NOMO-1 treated with DMSO at 0.1 percent for 48 hours (cell line): ENCODE measurements around the gene CLSTN1.
A peak's percentile ranks its signal among the peaks of the same experiment; 100 is the strongest.
"Not testable (repeated sequence)": the region's sequence is repeated elsewhere in the genome, so short reads cannot be mapped to it uniquely, and the experiment has no call there.

Experiments
- DNase-seq: peaks from one replicate; lab custom pipeline; 2025; ENCODE audit not compliant: unreplicated experiment; lab: John Stamatoyannopoulos, UW

CLSTN1 gene

DNA sequence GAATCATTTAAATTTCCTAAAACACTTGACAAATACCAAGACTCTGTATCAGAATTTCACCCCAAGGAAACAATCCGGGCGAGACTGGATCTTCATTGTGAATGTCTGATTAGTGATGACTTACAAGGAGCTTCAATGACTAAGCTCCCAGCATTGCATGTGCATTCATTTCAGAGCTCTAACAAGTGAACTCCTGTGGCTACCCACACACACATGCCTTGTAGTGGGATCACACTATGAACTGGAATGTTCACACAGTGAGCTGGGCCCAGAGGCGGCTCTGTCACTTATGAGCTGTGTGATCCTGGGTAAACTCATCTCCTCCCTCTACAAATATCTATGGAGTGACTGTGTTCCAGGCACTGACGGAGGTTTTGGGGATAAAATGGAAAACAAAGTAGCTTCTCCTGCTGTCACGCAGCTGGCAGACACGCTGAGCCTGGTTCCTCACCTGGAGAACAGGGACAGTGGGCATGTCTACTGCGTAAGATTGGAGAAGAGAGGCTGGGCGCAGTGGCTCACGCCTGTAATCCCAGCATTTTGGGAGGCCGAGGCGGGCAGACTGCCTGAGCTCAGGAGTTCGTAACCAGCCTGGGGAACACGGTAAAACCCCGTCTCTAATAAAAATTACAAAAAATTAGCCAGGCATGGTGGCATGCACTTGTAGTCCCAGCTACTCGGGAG is 56.9 kb downstream of the CLSTN1 start:
- no peak for DNase-seq

DNA sequence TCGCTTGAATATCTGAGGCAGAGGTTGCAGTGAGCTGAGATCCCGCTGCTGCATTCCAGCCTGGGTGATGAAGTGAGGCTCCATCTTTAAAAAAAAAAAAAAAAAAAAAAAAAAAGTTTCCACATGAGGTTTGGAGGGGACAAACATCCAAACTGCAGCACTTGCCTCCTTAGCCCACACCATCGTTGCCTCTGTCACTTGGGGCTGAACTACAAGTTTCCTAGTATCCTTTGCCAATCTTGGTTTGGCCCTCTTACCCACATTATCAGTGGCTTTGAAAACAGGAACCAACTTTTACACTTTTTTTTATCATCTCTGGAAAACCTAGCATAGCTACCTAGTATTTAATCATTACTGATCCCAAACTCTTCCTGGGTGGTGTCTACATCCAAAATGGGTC is 59.2 kb downstream of the CLSTN1 start:
- DNase-seq = peak; percentile 59

DNA sequence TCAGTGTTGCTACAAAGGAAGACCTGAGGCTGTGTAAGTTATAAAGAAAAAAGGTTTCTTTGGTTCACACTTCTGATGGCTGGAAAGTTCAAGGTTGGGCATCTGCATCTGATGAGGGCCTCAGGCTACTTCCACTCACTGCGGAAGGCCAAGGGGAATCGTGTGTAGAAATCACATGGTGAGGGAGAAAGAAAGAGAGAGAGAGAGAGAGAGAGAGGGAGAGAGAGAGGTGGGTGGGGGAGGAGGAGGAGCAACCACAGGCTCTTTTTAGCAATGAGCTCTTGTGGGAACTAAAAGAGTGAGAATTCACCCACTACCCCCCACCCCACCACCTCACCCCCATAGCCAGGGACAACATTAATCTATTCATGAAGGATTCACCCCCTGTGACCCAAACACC is 59.9 kb downstream of the CLSTN1 start:
- no peak for DNase-seq

DNA sequence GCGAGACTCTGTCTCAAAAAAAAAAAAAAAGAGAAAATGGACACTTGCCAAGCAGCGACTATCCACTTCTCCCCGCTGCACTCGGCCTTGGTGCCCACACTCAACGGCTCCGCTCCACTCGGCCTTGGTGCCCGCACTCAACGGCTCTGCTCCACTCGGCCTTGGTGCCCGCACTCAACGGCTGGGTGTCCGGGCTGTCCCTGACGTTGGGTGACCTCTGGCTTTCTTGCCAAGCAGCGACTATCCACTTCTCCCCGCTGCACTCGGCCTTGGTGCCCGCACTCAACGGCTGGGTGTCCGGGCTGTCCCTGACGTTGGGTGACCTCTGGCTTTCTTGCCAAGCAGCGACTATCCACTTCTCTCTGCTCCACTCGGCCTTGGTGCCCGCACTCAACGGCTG is 61.3 kb downstream of the CLSTN1 start:
- DNase-seq = not testable (repeated sequence)

DNA sequence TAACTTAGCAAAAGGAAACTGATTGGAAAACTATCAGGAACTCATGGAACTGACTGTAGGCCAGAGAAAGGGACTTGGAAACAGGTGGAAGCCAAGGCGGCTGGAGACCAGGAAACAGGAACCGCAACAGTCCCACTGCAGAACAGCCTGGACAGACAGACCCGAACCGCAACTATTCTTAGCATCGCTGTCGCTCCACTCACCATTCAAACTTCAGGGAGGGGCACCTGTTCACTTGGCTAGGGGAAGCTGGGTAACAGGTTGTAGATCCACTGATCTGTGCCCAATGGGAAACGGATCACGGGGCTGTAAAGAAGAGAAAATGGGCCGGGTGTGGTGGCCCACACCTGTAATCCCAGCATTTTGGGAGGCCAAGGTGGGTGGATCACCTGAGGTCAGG is 61.9 kb downstream of the CLSTN1 start:
- peak; percentile 62 for DNase-seq

DNA sequence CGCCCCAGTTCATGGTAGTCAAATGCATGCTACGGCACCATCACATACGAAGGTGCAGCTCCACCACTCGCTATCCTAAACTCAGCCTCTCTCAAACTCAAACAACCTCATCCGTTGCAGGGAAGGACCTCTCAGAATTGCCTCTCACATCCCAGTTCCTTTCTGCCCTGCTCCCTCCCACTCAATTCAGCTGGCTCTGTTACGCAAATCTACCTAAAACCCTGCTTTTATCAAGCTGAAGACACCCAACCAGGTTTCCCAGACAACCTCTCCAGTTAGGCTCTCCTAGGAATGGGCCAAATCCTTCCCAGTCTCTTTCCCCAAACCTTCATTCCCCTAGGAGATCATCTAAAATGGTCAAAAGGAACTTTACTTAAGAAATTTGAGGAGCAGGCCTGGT is 62.9 kb downstream of the CLSTN1 start:
- no peak for DNase-seq

DNA sequence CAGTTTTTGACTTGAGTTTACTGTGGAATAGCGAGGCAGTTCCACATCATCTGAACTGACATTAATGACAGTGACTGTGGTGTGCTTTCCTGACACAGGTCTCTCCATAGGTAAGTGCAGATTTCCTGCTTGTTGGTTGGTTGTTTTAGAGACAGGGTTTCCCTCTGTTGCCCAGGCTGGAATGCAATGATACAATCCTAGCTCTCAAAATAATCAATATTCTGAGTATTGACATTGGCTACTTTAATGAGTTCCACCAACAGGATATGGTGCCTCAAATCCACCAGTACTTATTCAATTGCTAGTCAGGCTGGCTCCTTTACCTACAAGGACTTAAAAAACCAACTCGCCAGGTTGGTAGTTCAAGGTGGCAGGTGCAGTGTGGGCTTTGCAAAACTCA is 63.8 kb downstream of the CLSTN1 start:
- peak; percentile 33 for DNase-seq

DNA sequence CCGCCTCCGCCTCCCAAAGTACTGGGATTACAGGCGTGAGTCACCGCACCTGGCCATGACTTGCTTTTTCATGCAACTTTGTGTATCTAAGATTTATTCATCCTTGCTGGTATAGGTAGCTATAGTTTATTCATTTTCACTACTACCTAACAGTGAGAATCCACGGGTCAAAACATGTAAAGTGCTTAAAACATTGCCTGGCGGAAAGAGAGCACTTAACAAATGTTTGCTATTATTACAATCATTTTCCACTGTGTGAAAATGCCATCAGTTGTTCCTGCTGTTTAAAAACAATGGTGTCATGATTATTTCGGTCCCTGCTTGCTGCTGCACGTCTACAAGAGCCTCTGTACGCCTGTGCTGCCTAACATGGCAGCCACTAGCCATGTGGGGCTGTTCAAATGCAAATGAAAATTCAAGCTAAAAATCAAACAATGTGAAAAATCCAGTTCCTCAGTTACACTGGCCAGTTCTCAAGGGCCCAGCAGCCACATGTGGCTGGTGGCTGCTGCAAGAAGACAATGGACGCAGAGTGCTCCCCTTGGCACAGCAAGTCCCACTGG is 65.1 kb downstream of the CLSTN1 start:
- DNase-seq = no peak

DNA sequence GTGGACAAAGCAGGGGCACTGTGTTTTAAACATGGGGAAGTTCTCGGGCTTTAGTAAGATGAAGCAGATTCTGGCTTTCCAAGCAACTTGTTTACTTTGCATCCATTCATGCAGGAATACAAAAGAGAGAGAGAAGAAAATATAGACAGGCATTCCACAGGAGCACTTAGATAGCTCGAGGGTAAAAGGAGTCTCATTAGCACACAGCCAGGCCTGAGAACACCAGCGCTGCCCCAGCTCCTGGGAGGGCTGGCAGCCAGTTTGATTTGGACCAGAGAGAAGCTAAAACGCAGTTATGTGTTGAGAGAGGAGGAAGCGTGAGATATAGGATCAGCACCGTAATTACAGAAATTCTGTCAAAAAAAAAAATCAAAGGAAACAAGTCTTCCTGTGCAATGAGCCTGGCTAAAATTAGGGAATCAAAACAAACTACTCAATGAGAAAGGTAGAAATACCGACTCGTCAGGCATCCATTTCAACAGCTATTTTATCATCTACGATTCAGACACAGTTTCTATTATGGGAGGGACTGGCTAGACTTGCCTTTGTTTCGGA is 68.2 kb downstream of the CLSTN1 start:
- DNase-seq = no peak

DNA sequence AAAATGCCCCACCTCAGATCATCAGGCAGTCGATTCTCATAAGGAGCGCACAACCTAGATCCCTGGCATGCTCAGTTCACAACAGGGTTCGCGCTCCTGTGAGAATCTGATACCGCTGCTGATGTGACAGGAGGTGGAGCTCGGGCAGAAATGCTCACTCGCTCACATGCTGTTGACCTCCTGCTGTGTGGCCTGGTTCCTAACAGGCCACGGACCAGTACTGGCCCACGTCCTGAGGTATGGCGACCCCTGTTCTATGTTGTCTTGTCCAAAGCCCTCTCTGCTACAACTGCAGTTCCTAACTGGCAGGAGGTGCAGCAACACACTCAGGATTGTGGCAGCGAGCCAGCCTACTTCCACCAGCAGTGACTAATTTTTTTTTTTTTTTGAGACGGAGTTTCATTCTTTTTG is 70.6 kb downstream of the CLSTN1 start:
- no peak for DNase-seq

DNA sequence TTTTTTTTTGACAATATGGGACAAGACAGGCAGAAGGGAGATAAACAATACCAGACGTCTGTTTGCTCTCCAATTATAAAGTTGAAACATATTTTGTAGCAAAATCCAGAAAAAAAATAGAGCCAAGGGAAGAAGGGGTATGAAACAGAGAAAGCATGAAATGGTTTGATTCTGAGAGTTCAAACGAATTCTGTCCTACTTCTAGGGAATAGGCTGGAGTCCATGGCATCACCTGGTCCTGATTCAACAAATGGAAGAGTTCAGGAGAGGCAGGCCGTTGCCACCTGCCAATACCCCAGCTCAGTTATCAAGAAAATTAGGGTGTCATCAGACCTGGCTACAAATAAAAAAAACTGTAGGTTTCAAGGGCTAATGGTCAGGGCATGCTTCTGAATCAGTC is 71.8 kb downstream of the CLSTN1 start:
- no peak for DNase-seq

DNA sequence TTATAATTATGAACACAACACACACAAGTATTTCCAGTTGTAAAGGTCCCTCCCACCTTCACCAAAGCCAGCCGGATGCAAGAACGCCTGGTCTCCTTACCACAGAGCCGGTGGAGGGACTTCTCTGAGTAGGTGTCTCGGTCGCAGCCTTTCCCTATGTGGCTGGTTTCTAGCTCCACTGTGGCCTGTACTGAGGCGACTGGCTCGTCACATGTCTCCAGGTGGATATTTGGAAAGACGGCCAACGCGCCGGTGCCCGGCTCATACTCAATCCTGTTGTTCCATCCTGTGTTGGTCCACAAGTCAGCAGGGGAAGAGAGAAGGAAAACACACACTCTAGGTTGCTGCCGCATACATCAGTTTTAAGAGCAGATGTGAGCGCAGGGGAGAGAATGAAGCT is 74.4 kb downstream of the CLSTN1 start:
- DNase-seq = no peak

DNA sequence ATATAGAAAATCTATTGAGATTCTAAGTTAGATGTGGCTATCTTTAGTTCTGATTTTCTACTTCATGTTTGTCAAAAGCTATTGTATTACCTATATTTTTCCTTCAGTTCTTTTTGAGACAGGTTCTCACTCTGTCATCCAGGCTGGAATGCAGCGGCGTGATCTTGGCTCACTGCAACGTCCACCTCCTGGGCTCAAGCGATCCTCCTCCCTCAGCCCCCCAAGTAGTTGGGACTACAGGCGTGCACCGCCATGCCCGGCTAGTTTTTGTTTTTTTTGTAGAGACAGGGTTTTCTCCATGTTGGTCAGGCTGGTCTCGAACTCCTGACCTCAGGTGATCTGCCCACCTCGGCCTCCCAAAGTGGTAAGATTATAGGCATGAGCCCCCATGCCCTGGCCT is 75.4 kb downstream of the CLSTN1 start:
- not testable (repeated sequence) for DNase-seq

DNA sequence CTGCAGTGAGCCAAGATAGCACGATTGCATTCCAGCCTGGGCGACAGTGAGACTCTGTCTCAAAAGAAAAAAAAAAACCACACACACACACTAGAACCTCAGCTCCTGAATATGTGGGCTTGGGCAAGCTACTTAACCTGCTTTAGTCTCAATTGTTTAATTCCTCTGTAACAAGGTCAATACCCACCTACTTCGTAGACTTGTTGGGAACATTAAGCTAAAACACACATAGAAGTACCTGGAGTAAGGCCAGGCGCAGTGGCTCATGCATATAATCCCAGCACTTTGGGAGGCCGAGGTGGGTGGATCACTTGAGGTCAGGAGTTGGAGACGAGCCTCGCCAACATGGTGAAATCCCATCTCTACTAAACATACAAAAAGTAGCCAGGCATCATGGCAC is 77.1 kb downstream of the CLSTN1 start:
- no peak for DNase-seq

DNA sequence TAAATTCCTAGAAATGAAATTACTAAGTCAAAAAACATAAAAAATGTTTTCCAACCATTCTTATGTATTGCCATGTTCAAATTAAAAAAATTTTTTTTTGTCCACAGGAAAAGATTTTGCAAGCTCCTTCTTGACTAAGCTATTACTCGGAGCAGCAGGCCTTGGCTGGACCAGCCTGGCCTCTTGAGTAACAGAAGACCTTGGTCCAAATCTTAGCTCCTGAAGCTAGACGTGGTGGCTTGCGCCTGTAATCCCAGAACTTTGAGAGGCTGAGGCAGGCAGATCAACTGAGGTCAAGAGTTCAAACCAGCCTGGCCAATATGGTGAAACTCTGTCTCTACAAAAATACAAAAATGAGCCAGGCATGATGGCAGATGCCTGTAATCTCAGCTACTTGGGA is 77.6 kb downstream of the CLSTN1 start:
- no peak for DNase-seq

DNA sequence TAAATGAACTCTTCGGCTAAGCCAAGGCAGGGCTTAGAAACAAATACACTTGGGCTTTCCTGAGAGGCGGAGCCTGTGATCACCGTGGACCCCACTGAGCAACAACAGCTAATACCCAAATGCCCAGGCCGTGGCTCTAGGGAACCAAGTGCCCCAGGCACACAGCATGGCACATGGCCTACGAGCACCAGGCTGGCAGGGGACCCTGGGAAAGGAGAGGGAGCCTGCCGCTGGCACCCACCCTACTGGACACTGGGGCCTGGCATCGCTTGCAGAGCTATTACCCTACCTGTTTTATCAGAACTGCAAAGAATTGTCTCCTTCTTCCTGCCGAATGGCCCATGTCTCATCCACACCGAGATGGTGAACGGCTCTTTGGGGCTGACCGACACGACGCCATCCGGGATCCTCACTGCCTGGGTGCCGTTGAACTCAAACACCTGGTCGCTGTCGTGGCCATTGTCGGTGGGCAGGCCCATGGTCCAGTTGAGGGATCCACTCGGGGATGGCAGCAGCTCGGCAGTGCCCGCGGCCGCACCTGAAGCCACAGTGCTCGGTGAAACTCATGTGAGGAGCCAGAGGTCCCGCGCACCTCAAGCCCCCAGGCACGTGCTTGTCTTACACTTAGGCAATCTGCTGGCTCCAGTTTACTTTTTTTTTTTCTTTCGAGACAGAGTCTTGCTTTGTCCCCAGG is 79.5 kb downstream of the CLSTN1 start:
- no peak for DNase-seq

DNA sequence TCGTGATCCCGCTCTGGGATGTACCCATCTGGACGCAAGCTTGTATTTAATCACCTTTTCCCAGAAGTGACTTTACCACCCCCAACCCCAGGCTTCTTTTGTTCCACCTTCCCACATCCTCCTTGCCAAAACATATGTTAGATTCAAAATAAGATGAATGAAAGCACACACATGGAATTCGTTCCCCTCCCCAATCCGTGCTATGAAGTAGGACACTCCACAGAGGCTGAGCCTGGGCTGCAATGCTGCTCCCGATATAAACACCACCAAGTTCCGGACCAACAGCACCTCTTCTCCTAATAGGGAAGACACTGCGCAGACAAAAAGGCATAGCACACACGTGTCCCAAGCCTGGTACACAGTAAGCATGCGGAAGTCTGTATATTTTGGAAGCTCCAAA is 86.1 kb downstream of the CLSTN1 start:
- DNase-seq = no peak

DNA sequence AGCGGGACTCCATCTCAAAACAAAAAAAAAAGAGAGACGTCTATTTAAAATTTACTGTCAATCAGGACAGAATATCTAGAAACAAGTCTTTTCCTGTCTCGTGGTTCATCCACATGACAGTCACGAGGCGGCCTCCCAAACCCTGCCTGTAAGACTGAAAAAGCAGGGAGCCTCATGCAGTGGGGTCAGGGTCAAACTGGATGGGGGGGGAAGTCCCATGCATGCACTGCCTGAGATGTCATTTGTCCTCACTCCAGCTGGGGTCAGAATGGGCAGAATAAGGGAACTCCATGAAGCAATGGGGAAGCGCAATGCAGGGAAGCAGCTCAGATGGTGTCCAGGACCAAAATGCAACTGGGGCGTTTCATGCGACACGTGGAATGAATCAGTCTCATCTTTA is 86.7 kb downstream of the CLSTN1 start:
- no peak for DNase-seq

DNA sequence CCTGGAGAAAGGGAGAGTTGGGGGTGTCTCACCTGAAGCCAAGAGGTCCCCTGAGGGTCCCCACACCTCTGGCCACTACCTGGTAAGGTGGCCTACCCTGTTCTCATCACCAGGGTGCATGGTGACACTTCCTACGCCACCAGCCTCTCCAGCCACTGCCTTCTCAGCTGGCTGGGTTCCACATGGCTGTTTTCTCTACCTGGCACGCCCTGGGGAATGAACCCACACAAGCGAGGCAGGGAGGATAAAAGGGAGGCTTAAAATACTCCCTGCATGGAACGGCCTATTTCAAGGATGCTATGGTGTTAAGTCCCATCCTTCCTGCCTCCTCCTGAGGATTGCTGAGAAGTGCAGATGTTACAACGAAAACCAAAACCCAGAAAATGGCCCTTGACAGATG is 87.5 kb downstream of the CLSTN1 start:
- no peak for DNase-seq

DNA sequence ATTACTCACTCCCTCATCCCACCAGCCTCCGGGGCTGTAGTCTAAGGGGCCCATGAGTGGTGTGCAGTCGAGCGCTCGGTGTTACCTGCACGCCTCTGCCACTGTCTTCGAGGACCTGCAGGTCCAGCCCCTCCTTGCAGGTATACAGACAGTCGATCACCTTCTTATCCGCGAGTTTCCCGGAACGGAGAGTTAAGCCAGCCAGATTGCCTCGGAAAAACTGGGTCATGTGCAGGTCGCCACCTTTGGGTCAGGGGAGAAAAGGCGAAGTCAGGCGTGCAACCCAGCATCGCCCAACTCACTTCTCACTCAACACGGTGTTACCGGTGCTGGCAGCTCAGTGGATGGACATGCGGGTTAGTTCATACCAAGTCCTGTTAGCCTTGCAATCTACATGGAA is 88.0 kb downstream of the CLSTN1 start:
- no peak for DNase-seq

DNA sequence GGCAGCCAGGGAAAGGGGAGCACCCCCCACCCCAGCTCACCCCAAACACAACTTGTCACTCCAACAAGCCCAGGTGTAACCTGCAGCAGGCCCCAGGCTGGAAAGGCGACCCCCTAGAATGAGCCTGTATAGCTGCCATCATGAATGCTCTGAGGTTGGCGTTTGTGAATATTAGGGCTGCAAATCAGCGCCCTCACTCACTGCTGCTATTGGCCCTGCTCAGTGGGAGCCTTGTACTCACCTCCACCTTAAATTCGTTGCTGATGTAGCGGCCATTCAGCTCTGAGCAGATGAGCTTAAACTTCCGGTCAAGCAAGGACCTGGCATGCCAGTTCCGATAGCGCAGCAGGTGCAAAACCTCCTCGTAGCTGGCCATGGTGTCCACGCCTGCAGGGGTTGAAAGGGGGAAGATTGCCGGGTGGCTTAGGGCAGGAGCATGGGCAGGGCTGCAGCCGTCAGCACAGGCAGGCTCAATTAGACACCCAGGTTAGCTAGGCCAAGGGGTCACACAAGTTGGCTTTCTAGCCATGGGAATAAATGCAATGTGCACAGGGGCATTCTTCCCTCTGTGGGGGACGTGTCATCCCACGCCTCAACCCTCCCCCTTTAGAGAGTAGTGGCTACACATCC is 90.5 kb downstream of the CLSTN1 start:
- DNase-seq = no peak
